ENCODE data around the gene TNMD.

Gene TNMD

GRCh38 chrX:100645106-100645505, 60.4 kb downstream of the TNMD start:
- no peak for DNase-seq (ENCODE audit: low spot score)

GRCh38 chrX:100647095-100647494, 62.4 kb downstream of the TNMD start:
- DNase-seq (ENCODE audit: low spot score) = no peak

GRCh38 chrX:100647739-100648138, 63.0 kb downstream of the TNMD start:
- no peak for DNase-seq (ENCODE audit: low spot score)

GRCh38 chrX:100648458-100649417, 64.0 kb downstream of the TNMD start:
- DNase-seq (ENCODE audit: low spot score) = no peak
